ENCODE results near the gene UNC5CL. TPM values are rescaled to one million over a fixed set of nuclear protein-coding genes. Genes with fewer than 3 reads are reported as not detected.

Gene UNC5CL
- total RNA-seq, 1 donor from 2014 or later = 0.51 TPM

DNA sequence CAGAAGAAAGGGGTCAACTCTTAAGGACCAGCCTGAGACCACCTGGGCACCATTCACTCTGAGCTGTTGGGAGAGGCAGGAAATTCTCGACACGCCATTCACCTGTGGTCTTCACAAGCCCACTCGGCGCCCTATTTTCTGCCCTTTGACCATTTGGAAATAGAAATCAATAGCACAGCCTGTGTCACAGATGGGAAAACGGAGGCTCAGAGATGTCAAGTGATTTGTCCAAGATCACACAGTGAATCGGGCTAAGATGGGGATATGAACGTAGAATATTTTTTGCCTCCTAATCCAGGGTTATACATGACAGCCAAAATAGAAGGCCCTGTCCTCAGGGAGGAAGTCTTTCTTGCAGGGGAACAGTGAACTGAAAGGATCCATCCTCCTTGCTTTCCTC is 10.9 kb upstream of the UNC5CL start:
- H3K27me3 Mint-ChIP-seq (ENCODE audit: unreplicated experiment) = peaks cover 11% of the 10 kb centered on the region
- H3K27ac Mint-ChIP-seq (ENCODE audit: unreplicated experiment) = no peak overlapping the region
- TF ChIP-seq, protein P1, sequence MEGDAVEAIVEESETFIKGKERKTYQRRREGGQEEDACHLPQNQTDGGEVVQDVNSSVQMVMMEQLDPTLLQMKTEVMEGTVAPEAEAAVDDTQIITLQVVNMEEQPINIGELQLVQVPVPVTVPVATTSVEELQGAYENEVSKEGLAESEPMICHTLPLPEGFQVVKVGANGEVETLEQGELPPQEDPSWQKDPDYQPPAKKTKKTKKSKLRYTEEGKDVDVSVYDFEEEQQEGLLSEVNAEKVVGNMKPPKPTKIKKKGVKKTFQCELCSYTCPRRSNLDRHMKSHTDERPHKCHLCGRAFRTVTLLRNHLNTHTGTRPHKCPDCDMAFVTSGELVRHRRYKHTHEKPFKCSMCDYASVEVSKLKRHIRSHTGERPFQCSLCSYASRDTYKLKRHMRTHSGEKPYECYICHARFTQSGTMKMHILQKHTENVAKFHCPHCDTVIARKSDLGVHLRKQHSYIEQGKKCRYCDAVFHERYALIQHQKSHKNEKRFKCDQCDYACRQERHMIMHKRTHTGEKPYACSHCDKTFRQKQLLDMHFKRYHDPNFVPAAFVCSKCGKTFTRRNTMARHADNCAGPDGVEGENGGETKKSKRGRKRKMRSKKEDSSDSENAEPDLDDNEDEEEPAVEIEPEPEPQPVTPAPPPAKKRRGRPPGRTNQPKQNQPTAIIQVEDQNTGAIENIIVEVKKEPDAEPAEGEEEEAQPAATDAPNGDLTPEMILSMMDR (IDR thresholded peaks at IDR 0.05) = no peak
- no peaks in the 10 kb centered on the region for H3K9me3 Mint-ChIP-seq (ENCODE audit: unreplicated experiment)
- peaks cover 12% of the 10 kb centered on the region for H3K4me1 Mint-ChIP-seq (ENCODE audit: unreplicated experiment)
- no peaks in the 10 kb centered on the region for H3K36me3 Mint-ChIP-seq (ENCODE audit: unreplicated experiment)
- DNase-seq (ENCODE audit: extremely low spot score, unreplicated experiment) = no peak
- no peak overlapping the region for H3K4me3 Mint-ChIP-seq (ENCODE audit: unreplicated experiment)

DNA sequence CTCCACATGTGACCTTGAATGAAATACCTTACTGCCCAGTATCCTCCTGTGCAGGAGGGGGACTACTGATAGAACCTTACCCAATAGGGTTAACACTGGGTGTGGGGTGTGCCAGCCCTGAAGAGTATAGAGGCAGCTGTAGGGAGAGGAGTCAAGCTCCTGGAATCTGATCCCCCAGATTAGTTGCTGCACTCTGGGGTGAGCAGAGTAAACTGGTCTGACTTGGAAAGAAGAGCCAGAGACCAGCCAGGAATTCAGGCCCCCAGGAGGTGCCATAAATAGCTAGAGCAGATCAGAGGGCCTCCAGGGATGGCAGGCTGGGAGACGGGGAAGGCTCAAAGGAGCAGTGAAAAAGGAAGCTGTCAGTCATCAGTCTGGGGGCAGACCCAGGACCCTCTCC is 10.5 kb upstream of the UNC5CL start:
- H3K4me3 Mint-ChIP-seq (ENCODE audit: unreplicated experiment) = no peak overlapping the region
- no peak for DNase-seq (ENCODE audit: extremely low spot score, unreplicated experiment)

DNA sequence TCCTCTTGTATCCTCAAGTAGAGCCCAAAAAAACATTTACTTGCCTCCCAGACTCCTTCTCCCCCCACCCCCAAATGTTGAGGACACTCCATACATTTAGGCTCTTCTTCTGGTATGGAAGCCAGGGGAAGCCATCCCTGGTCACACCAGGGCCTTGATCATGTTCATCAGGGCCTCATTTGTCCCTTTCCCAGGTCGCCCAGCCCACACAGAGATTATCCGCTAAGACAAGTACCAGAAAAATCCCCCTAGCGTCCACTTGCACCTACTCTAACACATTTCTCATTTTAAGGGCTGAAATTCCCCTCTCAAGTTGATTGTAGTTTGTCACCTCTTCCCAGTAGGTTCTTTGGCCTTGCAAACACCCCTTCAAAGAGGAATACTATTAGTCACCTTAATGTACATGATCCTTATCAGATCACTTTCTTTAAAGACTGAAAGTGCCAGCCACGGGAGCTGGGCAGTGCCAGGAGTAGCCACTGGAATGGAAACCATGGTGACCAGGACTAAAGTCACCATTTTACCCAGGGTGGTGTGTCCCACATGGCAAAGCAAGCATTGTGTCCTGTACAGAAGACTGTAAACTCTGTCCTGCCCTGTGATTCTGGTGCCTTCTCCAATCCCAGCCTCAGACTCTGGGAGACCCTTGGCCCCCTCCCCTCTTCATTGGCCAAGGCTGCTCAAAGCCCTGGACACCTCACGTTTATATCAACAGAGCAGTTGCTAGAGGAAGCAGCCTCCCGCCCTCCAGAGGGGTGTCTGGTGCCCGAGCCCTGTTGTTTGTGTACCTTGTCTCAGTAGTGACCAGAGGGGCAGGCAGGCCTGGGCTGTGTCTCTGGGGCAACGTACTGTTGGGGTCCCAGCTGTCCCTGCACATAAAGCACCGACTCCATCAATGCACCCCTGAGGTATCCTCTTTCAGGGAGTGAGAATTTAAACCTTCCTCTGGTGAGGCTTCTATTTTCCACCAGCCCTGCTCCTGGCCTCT is 9.0 kb upstream of the UNC5CL start:
- Mint-ChIP-seq H3K27me3 (ENCODE audit: unreplicated experiment) (peaks cover 11% of the 10 kb centered on the region), H3K9me3 (ENCODE audit: unreplicated experiment) (no peaks in the 10 kb centered on the region), H3K4me3 (ENCODE audit: unreplicated experiment) (no peak overlapping the region), H3K27ac (ENCODE audit: unreplicated experiment) (no peak overlapping the region), H3K4me1 (ENCODE audit: unreplicated experiment) (peaks cover 12% of the 10 kb centered on the region), H3K36me3 (ENCODE audit: unreplicated experiment) (no peaks in the 10 kb centered on the region)
- DNase-seq (ENCODE audit: extremely low spot score, unreplicated experiment) = no peak
- TF ChIP-seq, protein P1 (IDR thresholded peaks at IDR 0.05) = no peak

More for the DNA sequence above, 10.5 kb upstream of the UNC5CL start:
- Mint-ChIP-seq H3K36me3 (ENCODE audit: unreplicated experiment) (no peaks in the 10 kb centered on the region), H3K4me1 (ENCODE audit: unreplicated experiment) (peaks cover 12% of the 10 kb centered on the region), H3K27me3 (ENCODE audit: unreplicated experiment) (peaks cover 11% of the 10 kb centered on the region), H3K9me3 (ENCODE audit: unreplicated experiment) (no peaks in the 10 kb centered on the region), H3K27ac (ENCODE audit: unreplicated experiment) (peak overlapping the region; percentile 39)
- TF ChIP-seq, protein P1 (IDR thresholded peaks at IDR 0.05) = no peak

DNA sequence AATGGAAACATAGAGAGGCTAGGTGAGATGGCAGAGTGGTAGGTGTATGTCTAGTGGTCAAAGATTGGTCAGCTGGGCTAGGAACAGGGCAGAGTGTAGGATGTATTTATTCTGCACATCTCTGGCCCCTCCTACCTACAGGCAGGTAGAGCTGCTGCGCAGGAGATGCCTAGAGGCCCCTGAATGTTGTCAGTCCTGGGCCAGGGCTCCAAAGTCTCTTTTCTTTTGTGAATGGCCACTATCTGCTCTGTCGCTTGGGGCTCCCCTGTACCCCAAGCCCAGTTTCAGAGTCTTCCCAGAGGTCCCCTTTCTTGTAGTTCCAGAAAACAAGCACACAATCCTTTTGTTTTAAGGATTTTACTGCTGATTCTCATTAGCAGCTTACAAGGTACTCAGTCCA is 8.3 kb upstream of the UNC5CL start:
- Mint-ChIP-seq H3K9me3 (ENCODE audit: unreplicated experiment) (no peaks in the 10 kb centered on the region), H3K4me1 (ENCODE audit: unreplicated experiment) (peaks cover 12% of the 10 kb centered on the region), H3K36me3 (ENCODE audit: unreplicated experiment) (no peaks in the 10 kb centered on the region), H3K27me3 (ENCODE audit: unreplicated experiment) (peaks cover 11% of the 10 kb centered on the region), H3K4me3 (ENCODE audit: unreplicated experiment) (no peak overlapping the region), H3K27ac (ENCODE audit: unreplicated experiment) (no peak overlapping the region)
- no peak for DNase-seq (ENCODE audit: extremely low spot score, unreplicated experiment)
- TF ChIP-seq, protein P1 (IDR thresholded peaks at IDR 0.05) = no peak

DNA sequence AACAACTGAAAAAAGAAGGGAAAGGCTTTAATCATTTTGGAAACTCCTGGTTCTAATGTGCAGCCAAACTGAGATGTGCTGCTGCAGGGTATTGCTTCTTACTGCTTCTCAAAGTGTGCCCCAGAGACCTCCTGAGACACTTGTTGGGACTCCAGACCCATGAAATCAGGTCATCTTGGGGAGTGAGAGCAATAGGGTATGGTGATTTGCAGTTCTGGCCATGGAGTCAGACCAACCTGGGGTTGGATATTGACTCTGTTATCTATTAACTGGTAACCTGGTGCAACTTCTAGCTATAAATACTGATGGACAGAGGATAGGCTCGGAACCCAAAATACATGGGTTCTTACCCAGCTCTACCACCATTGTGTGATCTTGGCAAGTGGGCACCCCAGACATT is 7.1 kb upstream of the UNC5CL start:
- Mint-ChIP-seq H3K27ac (ENCODE audit: unreplicated experiment) (no peak overlapping the region), H3K27me3 (ENCODE audit: unreplicated experiment) (peaks cover 11% of the 10 kb centered on the region), H3K4me3 (ENCODE audit: unreplicated experiment) (no peak overlapping the region), H3K9me3 (ENCODE audit: unreplicated experiment) (no peaks in the 10 kb centered on the region), H3K36me3 (ENCODE audit: unreplicated experiment) (no peaks in the 10 kb centered on the region), H3K4me1 (ENCODE audit: unreplicated experiment) (peaks cover 8% of the 10 kb centered on the region)
- no peak for DNase-seq (ENCODE audit: extremely low spot score, unreplicated experiment)
- TF ChIP-seq, protein P1 (IDR thresholded peaks at IDR 0.05) = no peak

Measured in osteocyte (in vitro differentiated cells).